ENCODE measurements around the gene DSCAM.

- TF ChIP-seq CTCF (IDR thresholded peaks at IDR 0.05), result no peak
- no peak for TF ChIP-seq POLR2A (IDR thresholded peaks at IDR 0.05)
Measured at GRCh38 chr21:40129809-40130208, 717.1 kb downstream of the DSCAM start.
